Measurements from ENCODE around the gene LEF1. TPM values are rescaled to one million over a fixed set of nuclear protein-coding genes. Genes with fewer than 3 reads are reported as not detected.

LEF1 gene
- total and polyA plus RNA-seq, 2 of the 8 experiments (the other 6 are each of a cell fraction or from before 2014, with no cell fraction given): 2.6 to 5.2 TPM

DNA sequence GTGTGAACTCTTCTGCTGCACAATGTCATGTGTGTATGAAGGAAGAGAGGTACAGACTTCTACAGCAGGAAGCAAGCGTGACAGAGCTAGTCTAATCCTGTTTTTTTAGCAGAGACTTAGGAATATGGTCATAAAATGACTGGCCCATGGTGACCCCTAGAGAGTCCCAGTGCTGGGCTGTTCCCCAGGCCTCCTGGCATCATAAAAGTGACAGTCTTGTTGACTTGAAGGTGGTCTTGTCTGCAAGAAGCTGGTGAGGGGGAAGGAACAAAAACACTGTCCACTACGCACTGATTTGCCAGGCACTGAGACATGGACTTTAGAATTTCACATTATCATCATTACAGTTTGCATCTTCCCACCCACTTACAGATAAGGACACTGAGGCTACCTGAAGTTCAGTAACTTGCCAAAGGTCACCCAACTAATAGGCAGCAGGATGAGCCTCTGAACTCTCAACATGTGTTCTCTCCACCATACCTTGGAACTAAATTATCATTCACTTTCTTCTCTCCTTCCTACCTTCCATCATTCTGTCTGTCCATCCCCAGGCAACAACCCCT, 116.1 kb downstream of the LEF1 start:
- no peak overlapping the region for H3K4ac ChIP-seq (replicated peaks; ENCODE audit: insufficient read length, low read depth, low read length)
- no peaks in the 10 kb centered on the region for H3K23me2 ChIP-seq (ENCODE audit: low read depth, low read length)
- no peak overlapping the region for H2BK120ac ChIP-seq (replicated peaks; ENCODE audit: low read depth, low read length)
- no peak overlapping the region for H3K14ac ChIP-seq (ENCODE audit: insufficient read length)
- ChIA-PET CTCF (ENCODE audit: partially characterized antibody) (interaction anchor here (1.1 to 1.7 kb wide), 3 partner anchors 23 to 519 kb away, joined by 3 to 7 read pairs (median 3); no protein-coding TSS in a partner anchor), POLR2A (ENCODE audit: partially characterized antibody) (no interaction called here)
- H2AK5ac ChIP-seq (ENCODE audit: low read depth, low read length): no peak overlapping the region
- DNase-seq (ENCODE audit: low read depth in 1 of 2, low spot score in 2 of 2) (no peak), FAIRE-seq (no peak)
- 94% methylated on average over 2 of the region's 2 CpGs; no CpG with 5 or more reads in 1 of the 2 experiments for WGBS, 2 experiments (ENCODE audit: extremely low coverage in 1 of 2, insufficient coverage in 1 of 2, insufficient read length in 1 of 2, insufficient replicate concordance in 2 of 2, low coverage in 1 of 2, low lambda C conversion rate in 2 of 2, missing lambda C conversion rate in 1 of 2)
- no peak overlapping the region for H3K27ac ChIP-seq (ENCODE audit: low read depth, low read length)
- no peaks in the 10 kb centered on the region for H3K36me3 ChIP-seq (ENCODE audit: control insufficient read depth in 2 of 4, insufficient read depth in 4 of 4, low read length in 3 of 4)
- no peak overlapping the region for H3K4me2 ChIP-seq (ENCODE audit: insufficient read depth in 1 of 2, low read depth in 2 of 2, low read length in 2 of 2)
- no peak overlapping the region for H2AFZ ChIP-seq (ENCODE audit: low read length)
- no peak overlapping the region for H4K8ac ChIP-seq (ENCODE audit: extremely low read depth, insufficient read depth, low read length)
- no peak overlapping the region for H3K9ac ChIP-seq (replicated peaks in 1 of 4; ENCODE audit: extremely low read depth in 1 of 4, low read depth in 3 of 4, low read length in 3 of 4)
- no peak overlapping the region for H3K23ac ChIP-seq (ENCODE audit: insufficient read length)
- no peak overlapping the region for H2BK5ac ChIP-seq (ENCODE audit: low read depth, low read length)
- no peaks in the 10 kb centered on the region for H3K79me2 ChIP-seq (ENCODE audit: control insufficient read depth in 1 of 2, insufficient read depth in 2 of 2, low read length in 2 of 2)
- no peaks in the 10 kb centered on the region for H3K9me3 ChIP-seq (ENCODE audit: insufficient read depth in 2 of 2, low read depth in 1 of 2, low read length in 1 of 2)
- no peak overlapping the region for H2BK15ac ChIP-seq (ENCODE audit: low read length)
- H3K18ac ChIP-seq (ENCODE audit: extremely low read depth, low read length): no peak overlapping the region
- no peaks in the 10 kb centered on the region for H3K79me1 ChIP-seq (ENCODE audit: low read depth, low read length)
- no peak overlapping the region for H3K4me3 ChIP-seq (ENCODE audit: extremely low read depth in 1 of 4, insufficient read depth in 2 of 4, low read depth in 3 of 4, low read length in 4 of 4)
- H4K5ac ChIP-seq (ENCODE audit: insufficient read length, low read depth, low read length): no peak overlapping the region
- peaks cover 0 to 3% (median 2%) of the 10 kb centered on the region in 4 experiments; a peak in 4 of 7 replicates for H3K4me1 ChIP-seq (replicated peaks in 1 of 4; ENCODE audit: control insufficient read depth in 3 of 4, insufficient read depth in 4 of 4, low read length in 3 of 4)
- H2BK12ac ChIP-seq (ENCODE audit: low read depth, low read length): no peak overlapping the region
- no peaks in the 10 kb centered on the region for H4K20me1 ChIP-seq (replicated peaks in 1 of 2; ENCODE audit: control insufficient read depth in 1 of 2, insufficient read depth in 2 of 2, low read length in 2 of 2)
- no peak overlapping the region for H2BK20ac ChIP-seq (ENCODE audit: low read length)
- no peak overlapping the region for H3K56ac ChIP-seq (replicated peaks; ENCODE audit: insufficient read length, low read depth, low read length)
- H4K91ac ChIP-seq (replicated peaks; ENCODE audit: insufficient read length, low read length): no peak overlapping the region
- 0 out of 7 replicates have a peak, but pooled peaks cover 0 to 2% (median 0%) of the 10 kb centered on the region in 4 experiments for H3K27me3 ChIP-seq (replicated peaks in 1 of 4; ENCODE audit: control insufficient read depth in 3 of 4, extremely low read depth in 1 of 4, insufficient read depth in 3 of 4, low read length in 3 of 4)
- TF ChIP-seq PHF8 (conservative IDR thresholded peaks at IDR 0.05; ENCODE audit: low read depth, low read length): no peak
- no peak for TF ChIP-seq TBP (IDR thresholded peaks at IDR 0.05; ENCODE audit: low read depth, low read length)
- TF ChIP-seq JUND (IDR thresholded peaks at IDR 0.05; ENCODE audit: low read length): no peak
- TF ChIP-seq CBX5 (IDR thresholded peaks at IDR 0.05; ENCODE audit: low read depth, low read length): no peak
- TF ChIP-seq KDM4A (IDR thresholded peaks at IDR 0.05; ENCODE audit: low read depth, low read length, severe bottlenecking): no peak
- no peak for TF ChIP-seq MAFK (IDR thresholded peaks at IDR 0.05; ENCODE audit: low read depth, low read length)
- TF ChIP-seq, protein P1, sequence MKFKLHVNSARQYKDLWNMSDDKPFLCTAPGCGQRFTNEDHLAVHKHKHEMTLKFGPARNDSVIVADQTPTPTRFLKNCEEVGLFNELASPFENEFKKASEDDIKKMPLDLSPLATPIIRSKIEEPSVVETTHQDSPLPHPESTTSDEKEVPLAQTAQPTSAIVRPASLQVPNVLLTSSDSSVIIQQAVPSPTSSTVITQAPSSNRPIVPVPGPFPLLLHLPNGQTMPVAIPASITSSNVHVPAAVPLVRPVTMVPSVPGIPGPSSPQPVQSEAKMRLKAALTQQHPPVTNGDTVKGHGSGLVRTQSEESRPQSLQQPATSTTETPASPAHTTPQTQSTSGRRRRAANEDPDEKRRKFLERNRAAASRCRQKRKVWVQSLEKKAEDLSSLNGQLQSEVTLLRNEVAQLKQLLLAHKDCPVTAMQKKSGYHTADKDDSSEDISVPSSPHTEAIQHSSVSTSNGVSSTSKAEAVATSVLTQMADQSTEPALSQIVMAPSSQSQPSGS (IDR thresholded peaks at IDR 0.05; ENCODE audit: low read length): no peak
- no peak for TF ChIP-seq SUZ12 (IDR thresholded peaks at IDR 0.05; ENCODE audit: low read length)
- no peak for TF ChIP-seq NRF1 (IDR thresholded peaks at IDR 0.05; ENCODE audit: low read depth, low read length)
- TF ChIP-seq SAP30 (IDR thresholded peaks at IDR 0.05; ENCODE audit: insufficient read depth, insufficient replicate concordance, low read length): no peak
- TF ChIP-seq SP1 (IDR thresholded peaks at IDR 0.05; ENCODE audit: low read depth, low read length): no peak
- no peak for TF ChIP-seq SIRT6 (IDR thresholded peaks at IDR 0.05; ENCODE audit: low read length)
- no peak for TF ChIP-seq POLR2AphosphoS5 (IDR thresholded peaks at IDR 0.05; ENCODE audit: low read depth, low read length)

Measured in H1 (cell line).